ENCODE results near the gene FUCA1.
A peak's percentile ranks its signal among the peaks of the same experiment; 100 is the strongest.

The FUCA1 gene

GRCh38 chr1:23824711-23825075 lies 43.4 kb downstream of the FUCA1 start:
- DNase-seq (ENCODE audit: low spot score) = no peak

DNA sequence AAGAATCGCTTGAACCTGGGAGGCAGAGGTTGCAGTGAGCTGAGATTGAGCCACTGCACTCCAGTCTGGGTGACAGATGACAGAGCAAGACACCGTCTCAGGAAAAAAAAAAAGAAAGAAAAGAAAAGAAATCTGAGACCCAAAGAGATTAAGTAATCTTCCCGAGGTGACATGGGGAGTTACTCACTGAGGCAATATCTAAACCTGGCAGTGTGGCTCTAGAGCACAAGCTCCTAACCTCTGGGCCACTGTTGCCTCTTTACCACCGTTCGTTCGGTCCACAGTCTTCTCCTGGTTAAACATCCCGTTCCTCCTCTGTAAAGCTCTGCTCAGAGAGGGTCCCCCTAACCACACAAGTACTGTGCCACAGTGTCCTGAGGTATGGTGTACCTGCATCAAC lies 44.3 kb downstream of the FUCA1 start:
- Histone ChIP-seq H3K4me3 (peak overlapping the region; percentile 94), H3K27ac (no peak overlapping the region)
- DNase-seq (ENCODE audit: low spot score) = no peak
- TF ChIP-seq, protein P1, sequence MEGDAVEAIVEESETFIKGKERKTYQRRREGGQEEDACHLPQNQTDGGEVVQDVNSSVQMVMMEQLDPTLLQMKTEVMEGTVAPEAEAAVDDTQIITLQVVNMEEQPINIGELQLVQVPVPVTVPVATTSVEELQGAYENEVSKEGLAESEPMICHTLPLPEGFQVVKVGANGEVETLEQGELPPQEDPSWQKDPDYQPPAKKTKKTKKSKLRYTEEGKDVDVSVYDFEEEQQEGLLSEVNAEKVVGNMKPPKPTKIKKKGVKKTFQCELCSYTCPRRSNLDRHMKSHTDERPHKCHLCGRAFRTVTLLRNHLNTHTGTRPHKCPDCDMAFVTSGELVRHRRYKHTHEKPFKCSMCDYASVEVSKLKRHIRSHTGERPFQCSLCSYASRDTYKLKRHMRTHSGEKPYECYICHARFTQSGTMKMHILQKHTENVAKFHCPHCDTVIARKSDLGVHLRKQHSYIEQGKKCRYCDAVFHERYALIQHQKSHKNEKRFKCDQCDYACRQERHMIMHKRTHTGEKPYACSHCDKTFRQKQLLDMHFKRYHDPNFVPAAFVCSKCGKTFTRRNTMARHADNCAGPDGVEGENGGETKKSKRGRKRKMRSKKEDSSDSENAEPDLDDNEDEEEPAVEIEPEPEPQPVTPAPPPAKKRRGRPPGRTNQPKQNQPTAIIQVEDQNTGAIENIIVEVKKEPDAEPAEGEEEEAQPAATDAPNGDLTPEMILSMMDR (IDR thresholded peaks at IDR 0.05) = no peak

More at GRCh38 chr1:23824711-23825075, 43.4 kb downstream of the FUCA1 start:
- Histone ChIP-seq H3K27ac (peak overlapping the region; percentile 95 to 96), H3K4me3 (peak overlapping the region; percentile 94)
- TF ChIP-seq, protein P1 (IDR thresholded peaks at IDR 0.05) = no peak

- no peak overlapping the region for H3K4me3 ChIP-seq
- no peak for DNase-seq (ENCODE audit: low spot score)
- TF ChIP-seq, protein P1 (IDR thresholded peaks at IDR 0.05) = no peak
- H3K27ac ChIP-seq = no peak overlapping the region
Measured at GRCh38 chr1:23817633-23818032, 50.5 kb downstream of the FUCA1 start.

GRCh38 chr1:23816906-23817305 lies 51.2 kb downstream of the FUCA1 start:
- TF ChIP-seq, protein P1 (IDR thresholded peaks at IDR 0.05) = no peak
- no peak for DNase-seq (ENCODE audit: low spot score)
- Histone ChIP-seq H3K27ac (no peak overlapping the region), H3K4me3 (no peak overlapping the region)

- no peak for DNase-seq (ENCODE audit: low spot score)
- Histone ChIP-seq H3K4me3 (no peak overlapping the region), H3K27ac (no peak overlapping the region)
- TF ChIP-seq, protein P1 (IDR thresholded peaks at IDR 0.05) = no peak
Measured at GRCh38 chr1:23816361-23816760, 51.7 kb downstream of the FUCA1 start.

GRCh38 chr1:23814016-23814415 lies 54.1 kb downstream of the FUCA1 start:
- no peak for DNase-seq (ENCODE audit: low spot score)
- Histone ChIP-seq H3K4me3 (no peak overlapping the region), H3K27ac (no peak overlapping the region)
- TF ChIP-seq, protein P1 (IDR thresholded peaks at IDR 0.05) = no peak

GRCh38 chr1:23810818-23811540 lies 57.1 kb downstream of the FUCA1 start:
- no peak overlapping the region for H3K27ac ChIP-seq
- TF ChIP-seq, protein P1 (IDR thresholded peaks at IDR 0.05) = peak; percentile 18
- no peak overlapping the region for H3K4me3 ChIP-seq
- DNase-seq (ENCODE audit: low spot score) = no peak

All from coronary artery (tissue), 2 donors.